ENCODE data around the gene DLL1. TPM values are rescaled to one million over a fixed set of nuclear protein-coding genes. Genes with fewer than 3 reads are reported as not detected.

Gene DLL1
- total RNA-seq, 1 donor = 0.36 TPM

DNA sequence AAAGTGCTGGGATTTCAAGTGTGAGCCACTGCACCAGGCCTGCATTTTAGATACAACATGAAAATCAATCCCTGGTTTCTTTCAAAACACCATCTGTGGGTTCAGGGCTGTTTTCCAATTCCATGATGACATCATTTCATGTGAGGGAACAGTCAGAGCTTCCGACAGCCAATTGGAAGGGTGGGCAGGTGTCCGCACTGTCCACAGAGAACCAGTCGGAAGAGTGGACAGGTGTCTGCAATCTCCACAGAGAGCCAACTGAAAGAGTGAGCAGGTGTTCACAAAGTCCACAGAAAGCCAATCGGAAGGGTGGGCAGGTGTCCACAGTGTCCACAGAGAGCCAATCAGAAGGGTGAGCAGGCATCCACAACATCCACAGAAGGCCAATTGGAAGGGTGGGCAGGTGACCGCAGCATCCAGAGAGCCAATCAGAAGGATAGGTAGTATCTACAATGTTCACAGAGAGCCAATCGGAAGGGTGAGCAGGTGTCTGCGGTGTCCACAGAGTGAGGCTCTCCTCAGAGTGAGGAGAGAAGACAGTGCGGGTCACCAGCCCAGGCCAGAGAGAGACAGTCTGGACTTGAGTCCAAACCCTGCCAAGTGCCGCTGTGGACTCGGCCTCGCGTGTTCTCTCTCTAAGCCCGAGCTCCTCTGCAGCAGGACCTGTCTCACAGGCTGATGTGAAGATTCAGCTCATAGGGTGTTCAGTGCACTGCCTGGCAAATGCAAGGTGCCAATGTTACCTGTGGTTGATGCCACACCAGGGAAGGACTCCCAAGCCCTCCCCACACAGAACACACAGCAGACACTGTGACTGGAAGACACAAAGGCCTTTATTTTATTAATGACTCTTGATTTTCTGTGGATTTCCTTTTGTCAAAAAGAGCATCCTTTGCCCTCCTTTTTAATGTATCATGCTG lies 57.3 kb downstream of the DLL1 start:
- TF ChIP-seq, protein P1, sequence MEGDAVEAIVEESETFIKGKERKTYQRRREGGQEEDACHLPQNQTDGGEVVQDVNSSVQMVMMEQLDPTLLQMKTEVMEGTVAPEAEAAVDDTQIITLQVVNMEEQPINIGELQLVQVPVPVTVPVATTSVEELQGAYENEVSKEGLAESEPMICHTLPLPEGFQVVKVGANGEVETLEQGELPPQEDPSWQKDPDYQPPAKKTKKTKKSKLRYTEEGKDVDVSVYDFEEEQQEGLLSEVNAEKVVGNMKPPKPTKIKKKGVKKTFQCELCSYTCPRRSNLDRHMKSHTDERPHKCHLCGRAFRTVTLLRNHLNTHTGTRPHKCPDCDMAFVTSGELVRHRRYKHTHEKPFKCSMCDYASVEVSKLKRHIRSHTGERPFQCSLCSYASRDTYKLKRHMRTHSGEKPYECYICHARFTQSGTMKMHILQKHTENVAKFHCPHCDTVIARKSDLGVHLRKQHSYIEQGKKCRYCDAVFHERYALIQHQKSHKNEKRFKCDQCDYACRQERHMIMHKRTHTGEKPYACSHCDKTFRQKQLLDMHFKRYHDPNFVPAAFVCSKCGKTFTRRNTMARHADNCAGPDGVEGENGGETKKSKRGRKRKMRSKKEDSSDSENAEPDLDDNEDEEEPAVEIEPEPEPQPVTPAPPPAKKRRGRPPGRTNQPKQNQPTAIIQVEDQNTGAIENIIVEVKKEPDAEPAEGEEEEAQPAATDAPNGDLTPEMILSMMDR (IDR thresholded peaks at IDR 0.05; ENCODE audit: extremely low read depth, low read depth, low read length) = no peak
- DNase-seq (ENCODE audit: insufficient read length, low spot score, missing footprints) = no peak
- Histone ChIP-seq H4K20me1 (ENCODE audit: insufficient read depth, low read length) (no peaks in the 10 kb centered on the region), H3K4me3 (ENCODE audit: insufficient read depth, low read length) (no peak overlapping the region), H3K4me2 (ENCODE audit: insufficient read depth, low read length) (no peak overlapping the region), H2AFZ (ENCODE audit: low read length) (no peak overlapping the region), H3K27me3 (ENCODE audit: insufficient read depth, low read length) (no peaks in the 10 kb centered on the region), H3K27ac (ENCODE audit: low read depth, low read length) (no peak overlapping the region), H3K79me2 (ENCODE audit: insufficient read depth, low read length) (no peaks in the 10 kb centered on the region), H3K9me3 (ENCODE audit: low read depth, low read length) (no peaks in the 10 kb centered on the region), H3K4me1 (ENCODE audit: insufficient read depth, low read length) (no peaks in the 10 kb centered on the region), H3K36me3 (ENCODE audit: insufficient read depth, low read length) (no peaks in the 10 kb centered on the region)

Small RNA genes within 50 kb of the gene (small RNA-seq; reads per million reads assigned to genes)
- gene MIR4644 = not detected

Other genes starting within 250 kb of the DLL1 start
- gene FAM120B, start 15.7 kb upstream of the DLL1 start, total RNA-seq = 13.4 and 17.1 TPM in 2 replicates